Caco-2 (cell line): Measurements from ENCODE around the gene MOV10L1. TPM values are rescaled to one million over a fixed set of nuclear protein-coding genes. Genes with fewer than 3 reads are reported as not detected.

ENCODE experiments used
- BruUV-seq: library from RNA; stranded (reverse); fragments of 400-500 nt; replicated peaks from 2 replicates; lab custom pipeline; 2021; lab: Mats Ljungman, UMichigan
- CTCF ChIA-PET: fragments of 300-600 bp; sonication (Branson Sonifier 250); formaldehyde crosslinking; loops from one replicate; lab custom pipeline; 2022; ENCODE audit warnings: antibody characterized with exemption; lab: Charles Lee
- POLR2A ChIA-PET: fragments of 300-600 bp; sonication (Branson Sonifier 250); formaldehyde crosslinking; loops from one replicate; lab custom pipeline; 2022; ENCODE audit warnings: antibody characterized with exemption; lab: Charles Lee
- DNase-seq, 2 experiments: peaks; one replicate each; pipeline versions ENCODE4 v3.0.0 to v3.0.0-alpha.2; 2020 to 2022
- H3K27me3 ChIP-seq: replicated peaks from 2 replicates; pipeline ENCODE4 v1.6.0; 2011; ENCODE audit warnings: low read length; ENCODE audit not compliant: control insufficient read depth, insufficient read depth
- H3K36me3 ChIP-seq: 2 replicates; pipeline ENCODE4 v1.5.1; 2011; ENCODE audit warnings: low read length; ENCODE audit not compliant: control insufficient read depth, insufficient read depth
- H3K4me1 ChIP-seq: fragments of 250-450 bp; sonication (Bioruptor Pico); 2 replicates; pipeline ENCODE4 v1.5.1; 2020; ENCODE audit warnings: mild to moderate bottlenecking
- H3K4me3 ChIP-seq: 2 replicates; pipeline ENCODE4 v1.5.1; 2011; ENCODE audit warnings: low read depth, mild to moderate bottlenecking, control low read depth, low read length
- H3K9me3 ChIP-seq: fragments of 250-450 bp; sonication (Bioruptor Pico); 2 replicates; pipeline ENCODE4 v1.5.1; 2020; ENCODE audit warnings: mild to moderate bottlenecking, moderate library complexity
- H3K27ac Mint-ChIP-seq: one replicate; pipeline ENCODE4 v1.8.0; 2022; ENCODE audit warnings: mixed read lengths; ENCODE audit not compliant: unreplicated experiment
- H3K27me3 Mint-ChIP-seq: one replicate; pipeline ENCODE4 v1.8.0; 2022; ENCODE audit warnings: mixed read lengths; ENCODE audit not compliant: insufficient read depth, unreplicated experiment
- H3K36me3 Mint-ChIP-seq: one replicate; pipeline ENCODE4 v1.8.0; 2022; ENCODE audit warnings: mild to moderate bottlenecking, mixed read lengths; ENCODE audit not compliant: insufficient read depth, unreplicated experiment
- H3K4me1 Mint-ChIP-seq: one replicate; pipeline ENCODE4 v1.8.0; 2022; ENCODE audit warnings: low read depth, mixed read lengths; ENCODE audit not compliant: unreplicated experiment
- H3K4me3 Mint-ChIP-seq: one replicate; pipeline ENCODE4 v1.8.0; 2022; ENCODE audit warnings: mild to moderate bottlenecking, moderate library complexity, mixed read lengths; ENCODE audit not compliant: unreplicated experiment
- H3K9me3 Mint-ChIP-seq: one replicate; pipeline ENCODE4 v1.8.0; 2022; ENCODE audit warnings: mixed read lengths; ENCODE audit not compliant: unreplicated experiment
- intact Hi-C: fragments of 100-400 bp; cut with micrococcal nuclease; formaldehyde crosslinking; loops from one replicate; pipeline ENCODE4 v1.10.0; 2022; ENCODE audit not compliant: unreplicated experiment
- total RNA-seq: library from RNA; stranded (reverse); gene quantifications from 2 replicates; pipeline ENCODE4 v1.2.3, GENCODE V29; 2022
- TF ChIP-seq, protein P1 (sequence below), 2 experiments: fragments of 200-600 bp in 1 of 2; IDR thresholded peaks; 1 replicate in 1 of 2; 2 replicates in 1 of 2; pipeline versions ENCODE4 v1.5.1 to v1.8.0; 2011 to 2022; ENCODE audit warnings: antibody characterized with exemption in 1 of 2, control low read depth in 1 of 2, inconsistent platforms in 1 of 2, low read depth in 1 of 2, low read length in 1 of 2, mild to moderate bottlenecking in 1 of 2, moderate library complexity in 1 of 2; ENCODE audit not compliant: insufficient read depth in 1 of 2, severe bottlenecking in 1 of 2, unreplicated experiment in 1 of 2

Gene MOV10L1
- total RNA-seq, 1 experiment from 2014 or later = not detected

DNA sequence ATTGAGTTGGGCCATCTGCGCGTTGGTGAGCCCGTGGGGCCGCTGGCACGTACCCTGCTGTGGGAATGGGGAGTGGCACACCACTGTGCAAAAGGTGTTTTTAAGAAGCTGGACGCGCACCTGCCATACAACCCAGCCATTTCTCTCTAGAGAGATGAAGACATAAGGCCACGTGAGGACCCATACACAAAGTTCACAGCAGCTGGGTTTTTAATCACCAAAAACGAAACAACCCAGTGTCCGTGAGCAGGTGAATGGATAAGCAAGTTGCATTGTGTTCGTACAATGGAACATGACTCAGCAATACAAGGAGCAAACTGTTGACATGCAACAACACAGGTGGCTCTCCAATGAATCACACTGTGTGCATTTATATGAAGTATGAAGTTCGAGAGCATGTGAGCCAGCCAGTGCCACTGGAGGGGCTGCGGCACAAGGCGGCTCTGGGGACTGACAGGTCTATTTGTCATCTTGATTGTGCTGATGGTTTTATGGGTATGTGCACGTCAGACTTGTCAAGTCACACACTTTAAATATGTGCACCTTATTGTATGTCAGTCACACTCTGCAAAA, 50.1 kb downstream of the MOV10L1 start:
- no peak overlapping the region for H3K27ac Mint-ChIP-seq
- Histone ChIP-seq H3K4me1 (peaks cover 12% of the 10 kb centered on the region), H3K4me3 (no peak overlapping the region), H3K9me3 (no peaks in the 10 kb centered on the region), H3K27me3 (no peaks in the 10 kb centered on the region), H3K36me3 (no peaks in the 10 kb centered on the region)
- intact Hi-C loops = no loop called here
- no peak overlapping the region for H3K4me3 Mint-ChIP-seq
- no TSS peak for BruUV-seq
- peaks cover 8% of the 10 kb centered on the region for H3K4me1 Mint-ChIP-seq
- TF ChIP-seq, protein P1, sequence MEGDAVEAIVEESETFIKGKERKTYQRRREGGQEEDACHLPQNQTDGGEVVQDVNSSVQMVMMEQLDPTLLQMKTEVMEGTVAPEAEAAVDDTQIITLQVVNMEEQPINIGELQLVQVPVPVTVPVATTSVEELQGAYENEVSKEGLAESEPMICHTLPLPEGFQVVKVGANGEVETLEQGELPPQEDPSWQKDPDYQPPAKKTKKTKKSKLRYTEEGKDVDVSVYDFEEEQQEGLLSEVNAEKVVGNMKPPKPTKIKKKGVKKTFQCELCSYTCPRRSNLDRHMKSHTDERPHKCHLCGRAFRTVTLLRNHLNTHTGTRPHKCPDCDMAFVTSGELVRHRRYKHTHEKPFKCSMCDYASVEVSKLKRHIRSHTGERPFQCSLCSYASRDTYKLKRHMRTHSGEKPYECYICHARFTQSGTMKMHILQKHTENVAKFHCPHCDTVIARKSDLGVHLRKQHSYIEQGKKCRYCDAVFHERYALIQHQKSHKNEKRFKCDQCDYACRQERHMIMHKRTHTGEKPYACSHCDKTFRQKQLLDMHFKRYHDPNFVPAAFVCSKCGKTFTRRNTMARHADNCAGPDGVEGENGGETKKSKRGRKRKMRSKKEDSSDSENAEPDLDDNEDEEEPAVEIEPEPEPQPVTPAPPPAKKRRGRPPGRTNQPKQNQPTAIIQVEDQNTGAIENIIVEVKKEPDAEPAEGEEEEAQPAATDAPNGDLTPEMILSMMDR (IDR thresholded peaks at IDR 0.05; ENCODE audit: insufficient read depth in 1 of 2, low read depth in 1 of 2, low read length in 1 of 2, severe bottlenecking in 1 of 2, unreplicated experiment in 1 of 2) = no peak
- H3K27me3 Mint-ChIP-seq = no peaks in the 10 kb centered on the region
- no peaks in the 10 kb centered on the region for H3K36me3 Mint-ChIP-seq
- no peaks in the 10 kb centered on the region for H3K9me3 Mint-ChIP-seq
- ChIA-PET CTCF (no interaction called here), POLR2A (no interaction called here)
- no peak for DNase-seq

- no peaks in the 10 kb centered on the region for H3K27me3 Mint-ChIP-seq
- H3K9me3 ChIP-seq = no peaks in the 10 kb centered on the region
- CTCF ChIA-PET = no interaction called here
- H3K4me3 Mint-ChIP-seq = no peak overlapping the region
- no peaks in the 10 kb centered on the region for H3K36me3 Mint-ChIP-seq
- H3K36me3 ChIP-seq = no peaks in the 10 kb centered on the region
- H3K4me1 Mint-ChIP-seq = peaks cover 12% of the 10 kb centered on the region
- no peaks in the 10 kb centered on the region for H3K27me3 ChIP-seq
- intact Hi-C loops = no loop called here
- TF ChIP-seq, protein P1 (IDR thresholded peaks at IDR 0.05; ENCODE audit: insufficient read depth in 1 of 2, low read depth in 1 of 2, low read length in 1 of 2, severe bottlenecking in 1 of 2, unreplicated experiment in 1 of 2) = no peak
- H3K9me3 Mint-ChIP-seq = no peaks in the 10 kb centered on the region
- POLR2A ChIA-PET = no interaction called here
- H3K4me3 ChIP-seq = no peak overlapping the region
- H3K27ac Mint-ChIP-seq = no peak overlapping the region
- no peak for DNase-seq
- peaks cover 14% of the 10 kb centered on the region for H3K4me1 ChIP-seq
- BruUV-seq = no TSS peak
These were observed 50.8 kb downstream of the MOV10L1 start for GRCh38 chr22:50140615-50141014.

- Mint-ChIP-seq H3K27ac (no peak overlapping the region), H3K36me3 (no peaks in the 10 kb centered on the region), H3K4me3 (no peak overlapping the region), H3K4me1 (peaks cover 16% of the 10 kb centered on the region), H3K27me3 (no peaks in the 10 kb centered on the region), H3K9me3 (no peaks in the 10 kb centered on the region)
- no peaks in the 10 kb centered on the region for H3K36me3 ChIP-seq
- POLR2A ChIA-PET = no interaction called here
- peaks cover 19% of the 10 kb centered on the region for H3K4me1 ChIP-seq
- intact Hi-C loops = no loop called here
- no peaks in the 10 kb centered on the region for H3K27me3 ChIP-seq
- H3K4me3 ChIP-seq = no peak overlapping the region
- no peaks in the 10 kb centered on the region for H3K9me3 ChIP-seq
- TF ChIP-seq, protein P1 (IDR thresholded peaks at IDR 0.05; ENCODE audit: insufficient read depth in 1 of 2, low read depth in 1 of 2, low read length in 1 of 2, severe bottlenecking in 1 of 2, unreplicated experiment in 1 of 2) = no peak
- CTCF ChIA-PET = interaction anchor here (0.6 to 1.4 kb wide), 2 partner anchors 38 to 81 kb away, joined by 3 to 4 read pairs; no protein-coding TSS in a partner anchor
- DNase-seq = no peak
- no TSS peak for BruUV-seq
These were observed 51.7 kb downstream of the MOV10L1 start for GRCh38 chr22:50141462-50141861.
